K562 (cell line): ENCODE data around the gene GEMIN8. TPM values are rescaled to one million over a fixed set of nuclear protein-coding genes. Genes with fewer than 3 reads are reported as not detected.

Experiments
- ATAC-seq: fragments of 200-7000 bp; cut with Tn5 transposase; 3 replicates; pipeline ENCODE4 v1.9.1; 2020; ENCODE audit warnings: moderate library complexity
- BruUV-seq: library from RNA; stranded (reverse); fragments of 400-500 nt; replicated peaks from 2 replicates; lab custom pipeline; 2021; lab: Mats Ljungman, UMichigan
- CTCF ChIA-PET: fragments of 300-600 bp; formaldehyde crosslinking; extraction: SDS; loops from one replicate; lab custom pipeline; 2021; ENCODE audit warnings: low intra/inter-chr PET ratio; lab: Yijun Ruan, JAX
- POLR2A ChIA-PET: fragments of 300-600, 350-650 bp; sonication (Branson Sonifier 250); formaldehyde crosslinking; extraction: SDS; loops from one replicate; lab custom pipeline; 2021; ENCODE audit warnings: antibody characterized with exemption, inconsistent platforms; lab: Yijun Ruan, JAX
- DNase-seq, 4 experiments: peaks; one replicate each; pipeline versions ENCODE4 v3.0.0 to v3.0.0-alpha.2; 2011 to 2018; ENCODE audit warnings: low spot score in 3 of 4, mixed read lengths in 3 of 4; ENCODE audit errors: extremely low read depth in 1 of 4
- FAIRE-seq: peaks from 2 replicates; lab custom pipeline; 2011; peaks lifted over from hg19 to GRCh38; lab: Jason Lieb, UNC
- H2AFZ ChIP-seq: 2 replicates; pipeline ENCODE4 v1.6.0; 2011; ENCODE audit warnings: low read depth, low read length, control low read depth, inconsistent platforms
- H3K27ac ChIP-seq: fragments of 200-600 bp; 3 replicates; pipeline ENCODE4 v1.8.0; 2011; ENCODE audit warnings: low read depth, mild to moderate bottlenecking, control low read depth, inconsistent platforms, low read length, moderate library complexity, mixed read lengths; ENCODE audit errors: extremely low read depth
- H3K27me3 ChIP-seq, 2 experiments: fragments of 300-600 bp in 1 of 2; 2 replicates in 1 of 2; 3 replicates in 1 of 2; pipeline versions ENCODE4 v1.6.0 to v1.8.0; 2011; ENCODE audit warnings: inconsistent platforms in 2 of 2, low read length in 2 of 2, mild to moderate bottlenecking in 1 of 2, mixed read lengths in 1 of 2, moderate library complexity in 1 of 2; ENCODE audit not compliant: control insufficient read depth in 2 of 2, insufficient read depth in 2 of 2
- H3K36me3 ChIP-seq: fragments of 300-600 bp; 3 replicates; pipeline ENCODE4 v1.8.0; 2011; ENCODE audit warnings: mild to moderate bottlenecking, low read length, inconsistent platforms; ENCODE audit not compliant: control insufficient read depth, insufficient read depth
- H3K4me1 ChIP-seq, 2 experiments: fragments of 200-600 bp in 1 of 2; replicated peaks in 1 of 2; 2 replicates in 1 of 2; 3 replicates in 1 of 2; pipeline versions ENCODE4 v1.5.1 to v1.8.0; 2011; ENCODE audit warnings: inconsistent platforms in 2 of 2, low read length in 2 of 2, mild to moderate bottlenecking in 1 of 2, mixed read lengths in 1 of 2, moderate library complexity in 1 of 2; ENCODE audit not compliant: control insufficient read depth in 2 of 2, insufficient read depth in 2 of 2
- H3K4me2 ChIP-seq: 2 replicates; pipeline ENCODE4 v1.6.1; 2011; ENCODE audit warnings: low read length, control low read depth, inconsistent platforms, mixed read lengths; ENCODE audit not compliant: insufficient read depth
- H3K4me3 ChIP-seq: fragments of 200-600 bp; sonication (generic), shearing (Covaris generic); 2 replicates; pipeline ENCODE4 v1.5.1; 2016; ENCODE audit warnings: control low read depth, inconsistent platforms
- H3K79me2 ChIP-seq: fragments of 200-600 bp; 3 replicates; pipeline ENCODE4 v1.8.0; 2011; ENCODE audit warnings: low read length, inconsistent platforms; ENCODE audit not compliant: control insufficient read depth, insufficient read depth
- H3K9ac ChIP-seq, 2 experiments: 2 replicates each; pipeline versions ENCODE4 v1.6.0 to v1.6.1; 2011; ENCODE audit warnings: low read depth in 2 of 2, low read length in 2 of 2, control low read depth in 1 of 2, inconsistent platforms in 1 of 2, mild to moderate bottlenecking in 1 of 2, mixed read lengths in 1 of 2; ENCODE audit not compliant: insufficient read depth in 1 of 2
- H3K9me1 ChIP-seq: one replicate; pipeline ENCODE4 v1.6.0; 2011; ENCODE audit warnings: inconsistent platforms, mild to moderate bottlenecking, low read length, moderate library complexity; ENCODE audit not compliant: control insufficient read depth, insufficient read depth
- H3K9me3 ChIP-seq: replicated peaks from 2 replicates; pipeline ENCODE4 v1.5.1; 2011; ENCODE audit warnings: low read depth, low read length, inconsistent platforms; ENCODE audit not compliant: control insufficient read depth, insufficient read depth
- H4K20me1 ChIP-seq: replicated peaks from 2 replicates; pipeline ENCODE4 v1.6.1; 2011; ENCODE audit warnings: low read length, inconsistent platforms, mixed read lengths; ENCODE audit not compliant: control insufficient read depth, insufficient read depth
- ARHGAP35 ChIP-seq: fragments of 450-650 bp; IDR thresholded peaks from 2 replicates; pipeline ENCODE4 v1.6.1; 2018; ENCODE audit not compliant: partially characterized antibody
- ARNT ChIP-seq, 2 experiments: fragments of 450-650 bp; IDR thresholded peaks; 2 replicates each; pipeline ENCODE4 v1.6.1; 2016; ENCODE audit warnings: mild to moderate bottlenecking in 1 of 2
- CAMTA2 ChIP-seq: fragments of 250-450 bp; sonication (Bioruptor Pico); conservative IDR thresholded peaks from 2 replicates; pipeline ENCODE4 v1.5.1; 2022
- ELF1 ChIP-seq: fragments of 200-800 bp; sonication (Bioruptor generic); IDR thresholded peaks from 2 replicates; pipeline ENCODE4 v1.6.1; 2016; ENCODE audit warnings: missing genetic modification characterization, missing compliant biosample characterization
- EP300 ChIP-seq: IDR thresholded peaks from 2 replicates; pipeline ENCODE4 v1.6.1; 2012; ENCODE audit warnings: low read length, improper control_type of control experiment
- NELFE ChIP-seq: IDR thresholded peaks from 2 replicates; pipeline ENCODE4 v1.6.1; 2011; ENCODE audit warnings: mild to moderate bottlenecking; ENCODE audit not compliant: insufficient read depth, insufficient read length
- POLR3A ChIP-seq: IDR thresholded peaks from 2 replicates; pipeline ENCODE4 v1.6.1; 2011; ENCODE audit warnings: borderline replicate concordance, mild to moderate bottlenecking, moderate library complexity; ENCODE audit not compliant: insufficient read length, insufficient read depth; ENCODE audit errors: extremely low read depth
- RNF219 ChIP-seq: fragments of 250-450 bp; sonication (Bioruptor Pico); IDR thresholded peaks from 2 replicates; pipeline ENCODE4 v1.5.0; 2022; ENCODE audit warnings: mild to moderate bottlenecking
- SAP30 ChIP-seq: fragments of 200-600 bp; sonication (generic); IDR thresholded peaks from 2 replicates; pipeline ENCODE4 v1.6.1; 2012; ENCODE audit warnings: borderline replicate concordance, low read depth, mild to moderate bottlenecking, moderate library complexity, low read length, control low read depth, inconsistent platforms; ENCODE audit not compliant: insufficient read depth, poor library complexity, severe bottlenecking
- SRSF3 ChIP-seq: fragments of 200-400 bp; formaldehyde crosslinking; IDR thresholded peaks from 2 replicates; pipeline ENCODE4 v1.6.1; 2016; ENCODE audit warnings: mild to moderate bottlenecking, low read length, moderate library complexity; ENCODE audit not compliant: insufficient read depth
- ZFPM2 ChIP-seq: fragments of 250-450 bp; sonication (Bioruptor Pico); IDR thresholded peaks from 2 replicates; pipeline ENCODE4 v1.5.1; 2022; ENCODE audit warnings: mild to moderate bottlenecking
- ZNF212 ChIP-seq: fragments of 450-650 bp; formaldehyde crosslinking; IDR thresholded peaks from 2 replicates; pipeline ENCODE4 v1.4.0; 2020; ENCODE audit warnings: mild to moderate bottlenecking
- ZNF551 ChIP-seq: fragments of 250-450 bp; sonication (Bioruptor Pico); IDR thresholded peaks from 2 replicates; pipeline ENCODE4 v1.5.0; 2021; ENCODE audit warnings: mild to moderate bottlenecking, moderate library complexity
- ZNF75A ChIP-seq: fragments of 450-650 bp; formaldehyde crosslinking; IDR thresholded peaks from 2 replicates; pipeline ENCODE4 v1.4.0; 2020; ENCODE audit warnings: mild to moderate bottlenecking
- WGBS: fragments of 100-300 bp; shearing (Covaris generic); methylation state at CpG from one replicate; pipeline ENCODE4 v1.1.6; 2016; ENCODE audit warnings: low coverage, mixed read lengths; ENCODE audit not compliant: insufficient coverage; ENCODE audit errors: missing lambda C conversion rate; 5-methylcytosine and 5-hydroxymethylcytosine counted together
- in situ Hi-C: fragments of 300-500 bp; cut with MboI; formaldehyde crosslinking; loops from 4 replicates; pipeline ENCODE4 v1.15.0; 2018; ENCODE audit warnings: inconsistent platforms, mixed read lengths
- intact Hi-C: fragments of 100-400 bp; cut with micrococcal nuclease; formaldehyde crosslinking; loops from 2 replicates; pipeline ENCODE4 v1.14.2; 2022
- polyA plus RNA-seq, 8 experiments: library from polyadenylated mRNA; depleted of rRNA in 4 of 8; stranded (reverse) in 5 of 8; unstranded in 3 of 8; fragments of >200 nt; fragmentation: Nextera tagmentation in 2 of 8; fragmentation: Illumina TruSeq in 1 of 8; extraction: Ambion mirVana in 2 of 8; extraction: Trizol in 1 of 8; gene quantifications; 2 replicates each; pipeline versions ENCODE4 v1.2.1 to v1.2.3, GENCODE V29; 2011 to 2014; ENCODE audit warnings: inconsistent platforms in 1 of 8, missing spikeins in 1 of 8
- total RNA-seq, 7 experiments: library from RNA; depleted of rRNA in 6 of 7; stranded (reverse); fragments of >200 nt in 6 of 7; fragmentation: Illumina TruSeq in 2 of 7; extraction: Trizol in 2 of 7; gene quantifications; 2 replicates each; pipeline versions ENCODE4 v1.2.1 to v1.2.3, GENCODE V29; 2011 to 2021; ENCODE audit warnings: low replicate concordance in 1 of 7
- TF ChIP-seq, protein P1 (sequence below), 2 experiments: fragments of 450-650 bp in 1 of 2; sonication (generic) in 1 of 2; formaldehyde crosslinking; conservative IDR thresholded peaks; 2 replicates each; pipeline versions ENCODE4 v1.4.0 to v1.8.1; 2020 to 2022; ENCODE audit warnings: mild to moderate bottlenecking in 1 of 2, missing genetic modification reagents in 1 of 2

GEMIN8 gene
- total and polyA plus RNA-seq, 9 of the 15 experiments (the other 6 are each of a cell fraction or from before 2014, with no cell fraction given), result 10.9 to 29.1 (median 16.9) TPM

DNA sequence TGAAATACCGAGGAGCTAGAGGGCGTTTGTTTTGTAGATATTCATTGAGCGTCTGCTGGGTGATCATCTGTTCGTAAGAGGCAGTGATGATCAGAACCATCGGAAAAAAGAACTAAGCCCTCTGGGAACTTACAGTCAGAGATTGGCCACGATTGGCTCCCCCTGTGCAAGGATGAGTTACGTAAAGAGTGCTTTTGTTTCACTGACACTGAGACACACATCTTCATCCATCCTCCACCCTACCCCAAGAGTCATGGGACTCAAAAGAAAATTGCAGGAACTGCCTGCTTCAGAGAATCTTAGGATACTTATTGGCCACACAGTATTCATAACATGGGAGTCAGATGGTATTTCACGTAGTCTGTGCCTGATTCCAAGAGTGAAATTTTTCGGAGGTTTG lies 62.1 kb downstream of the GEMIN8 start:
- no peak overlapping the region for H3K9ac ChIP-seq
- ChIA-PET CTCF (no interaction called here), POLR2A (interaction anchor here (0.6 kb wide), 1 partner anchor 9 kb away, joined by 3 read pairs; no protein-coding TSS in a partner anchor)
- H3K4me3 ChIP-seq, result no peak overlapping the region
- no peaks in the 10 kb centered on the region for H3K79me2 ChIP-seq
- no peaks in the 10 kb centered on the region for H3K9me1 ChIP-seq
- in situ Hi-C loops (no loop called here), intact Hi-C loops (no loop called here)
- no TSS peak for BruUV-seq
- no peaks in the 10 kb centered on the region for H3K36me3 ChIP-seq
- TF ChIP-seq SAP30 (no peak), ZFPM2 (CRISPR knock-in tag) (no peak), ARHGAP35 (no peak), EP300 (no peak), ZNF212 (no peak), ZNF551 (CRISPR knock-in tag) (no peak), NELFE (no peak), CAMTA2 (CRISPR knock-in tag) (no peak), SRSF3 (no peak), ZNF75A (CRISPR knock-in tag) (no peak), ELF1 (tag) (no peak), POLR3A (no peak), ARNT (IDR thresholded peaks at IDR 0.05) (no peak), RNF219 (CRISPR knock-in tag) (no peak)
- TF ChIP-seq, protein P1, sequence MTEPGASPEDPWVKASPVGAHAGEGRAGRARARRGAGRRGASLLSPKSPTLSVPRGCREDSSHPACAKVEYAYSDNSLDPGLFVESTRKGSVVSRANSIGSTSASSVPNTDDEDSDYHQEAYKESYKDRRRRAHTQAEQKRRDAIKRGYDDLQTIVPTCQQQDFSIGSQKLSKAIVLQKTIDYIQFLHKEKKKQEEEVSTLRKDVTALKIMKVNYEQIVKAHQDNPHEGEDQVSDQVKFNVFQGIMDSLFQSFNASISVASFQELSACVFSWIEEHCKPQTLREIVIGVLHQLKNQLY (CRISPR knock-in tag; conservative IDR thresholded peaks at IDR 0.05), result no peak
- no peaks in the 10 kb centered on the region for H3K9me3 ChIP-seq
- no peak overlapping the region for H2AFZ ChIP-seq
- no peak overlapping the region for H3K27ac ChIP-seq
- FAIRE-seq, result no peak
- no peak overlapping the region for H3K4me2 ChIP-seq
- 2% methylated on average over 9 of the region's 9 CpGs for WGBS
- no peaks in the 10 kb centered on the region for H4K20me1 ChIP-seq
- no peak for DNase-seq
- H3K27me3 ChIP-seq, result peaks cover 0 to 16% of the 10 kb centered on the region in 2 experiments; a peak in 2 of 5 replicates
- no peaks in the 10 kb centered on the region for H3K4me1 ChIP-seq
- ATAC-seq, result no peak
